HCT116 (cell line): ENCODE data around the gene PTPRS.

ENCODE experiments used
- CEBPB ChIP-seq: IDR thresholded peaks from 2 replicates; pipeline ENCODE4 v1.6.1; 2012; ENCODE audit warnings: low read depth
- EGR1 ChIP-seq: IDR thresholded peaks from 2 replicates; pipeline ENCODE4 v1.6.1; 2012; ENCODE audit warnings: low read depth
- POLR2AphosphoS5 ChIP-seq: IDR thresholded peaks from 2 replicates; pipeline ENCODE4 v1.6.1; 2011; ENCODE audit warnings: mild to moderate bottlenecking, low read depth, low read length, moderate library complexity
- SP1 ChIP-seq: IDR thresholded peaks from 2 replicates; pipeline ENCODE4 v1.6.1; 2012; ENCODE audit warnings: low read depth
- YY1 ChIP-seq: IDR thresholded peaks from 2 replicates; pipeline ENCODE4 v1.6.1; 2011; ENCODE audit warnings: low read length, low read depth, moderate library complexity, mild to moderate bottlenecking; ENCODE audit not compliant: insufficient replicate concordance; ENCODE audit errors: extremely low read depth
- ZFX ChIP-seq: fragments of 450-650 bp; IDR thresholded peaks from 2 replicates; pipeline ENCODE4 v1.6.1; 2017
- TF ChIP-seq, protein P1 (sequence below): IDR thresholded peaks from 2 replicates; pipeline ENCODE4 v1.6.1; 2012
- TF ChIP-seq, protein P2 (sequence below), 3 experiments: fragments of 200-600 bp in 1 of 3; sonication (generic) in 1 of 3; IDR thresholded peaks in 2 of 3; conservative IDR thresholded peaks in 1 of 3; 2 replicates each; pipeline ENCODE4 v1.5.1; 2012 to 2017; ENCODE audit warnings: low read depth in 2 of 3, low read length in 2 of 3, antibody characterized with exemption in 1 of 3, borderline replicate concordance in 1 of 3, control low read depth in 1 of 3, mild to moderate bottlenecking in 1 of 3, mixed read lengths in 1 of 3, mixed run types in 1 of 3, moderate library complexity in 1 of 3; ENCODE audit not compliant: insufficient read depth in 1 of 3
- TF ChIP-seq, protein P3 (sequence below): IDR thresholded peaks from 2 replicates; pipeline ENCODE4 v1.6.1; 2012; ENCODE audit warnings: low read depth
- TF ChIP-seq, protein P4 (sequence below): IDR thresholded peaks from 2 replicates; pipeline ENCODE4 v1.6.1; 2011; ENCODE audit warnings: mild to moderate bottlenecking, low read length, moderate library complexity; ENCODE audit not compliant: insufficient replicate concordance; ENCODE audit errors: extremely low read depth

DNA sequence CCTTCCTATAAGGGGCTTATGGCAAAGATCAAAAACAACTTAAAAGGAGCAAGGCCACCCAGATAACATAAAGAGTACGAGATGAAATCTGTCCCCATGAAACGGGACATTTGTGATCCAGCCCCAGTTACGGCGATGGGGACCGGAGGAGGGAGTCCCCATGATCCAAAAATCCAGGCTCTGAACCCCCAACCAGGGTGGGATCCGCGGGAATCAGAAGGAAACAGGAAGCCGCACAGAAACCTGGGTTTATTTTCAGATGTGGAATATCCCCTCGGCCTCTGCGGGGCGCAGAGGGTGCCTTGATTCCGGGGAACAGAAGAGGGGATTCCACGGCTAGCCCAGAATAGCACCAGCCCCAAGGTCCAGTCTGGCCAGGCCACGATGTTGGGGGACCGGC is 5.0 kb downstream of the PTPRS start:
- TF ChIP-seq SP1, result no peak
- TF ChIP-seq, protein P1, sequence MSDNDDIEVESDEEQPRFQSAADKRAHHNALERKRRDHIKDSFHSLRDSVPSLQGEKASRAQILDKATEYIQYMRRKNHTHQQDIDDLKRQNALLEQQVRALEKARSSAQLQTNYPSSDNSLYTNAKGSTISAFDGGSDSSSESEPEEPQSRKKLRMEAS, result no peak
- no peak for TF ChIP-seq POLR2AphosphoS5
- TF ChIP-seq, protein P2, sequence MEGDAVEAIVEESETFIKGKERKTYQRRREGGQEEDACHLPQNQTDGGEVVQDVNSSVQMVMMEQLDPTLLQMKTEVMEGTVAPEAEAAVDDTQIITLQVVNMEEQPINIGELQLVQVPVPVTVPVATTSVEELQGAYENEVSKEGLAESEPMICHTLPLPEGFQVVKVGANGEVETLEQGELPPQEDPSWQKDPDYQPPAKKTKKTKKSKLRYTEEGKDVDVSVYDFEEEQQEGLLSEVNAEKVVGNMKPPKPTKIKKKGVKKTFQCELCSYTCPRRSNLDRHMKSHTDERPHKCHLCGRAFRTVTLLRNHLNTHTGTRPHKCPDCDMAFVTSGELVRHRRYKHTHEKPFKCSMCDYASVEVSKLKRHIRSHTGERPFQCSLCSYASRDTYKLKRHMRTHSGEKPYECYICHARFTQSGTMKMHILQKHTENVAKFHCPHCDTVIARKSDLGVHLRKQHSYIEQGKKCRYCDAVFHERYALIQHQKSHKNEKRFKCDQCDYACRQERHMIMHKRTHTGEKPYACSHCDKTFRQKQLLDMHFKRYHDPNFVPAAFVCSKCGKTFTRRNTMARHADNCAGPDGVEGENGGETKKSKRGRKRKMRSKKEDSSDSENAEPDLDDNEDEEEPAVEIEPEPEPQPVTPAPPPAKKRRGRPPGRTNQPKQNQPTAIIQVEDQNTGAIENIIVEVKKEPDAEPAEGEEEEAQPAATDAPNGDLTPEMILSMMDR (IDR thresholded peaks at IDR 0.05 in 2 of 3, conservative IDR thresholded peaks at IDR 0.05 in 1 of 3; ENCODE audit: borderline replicate concordance in 1 of 3, insufficient read depth in 1 of 3, low read depth in 2 of 3, low read length in 2 of 3), result no peak
- no peak for TF ChIP-seq ZFX
- TF ChIP-seq, protein P3, sequence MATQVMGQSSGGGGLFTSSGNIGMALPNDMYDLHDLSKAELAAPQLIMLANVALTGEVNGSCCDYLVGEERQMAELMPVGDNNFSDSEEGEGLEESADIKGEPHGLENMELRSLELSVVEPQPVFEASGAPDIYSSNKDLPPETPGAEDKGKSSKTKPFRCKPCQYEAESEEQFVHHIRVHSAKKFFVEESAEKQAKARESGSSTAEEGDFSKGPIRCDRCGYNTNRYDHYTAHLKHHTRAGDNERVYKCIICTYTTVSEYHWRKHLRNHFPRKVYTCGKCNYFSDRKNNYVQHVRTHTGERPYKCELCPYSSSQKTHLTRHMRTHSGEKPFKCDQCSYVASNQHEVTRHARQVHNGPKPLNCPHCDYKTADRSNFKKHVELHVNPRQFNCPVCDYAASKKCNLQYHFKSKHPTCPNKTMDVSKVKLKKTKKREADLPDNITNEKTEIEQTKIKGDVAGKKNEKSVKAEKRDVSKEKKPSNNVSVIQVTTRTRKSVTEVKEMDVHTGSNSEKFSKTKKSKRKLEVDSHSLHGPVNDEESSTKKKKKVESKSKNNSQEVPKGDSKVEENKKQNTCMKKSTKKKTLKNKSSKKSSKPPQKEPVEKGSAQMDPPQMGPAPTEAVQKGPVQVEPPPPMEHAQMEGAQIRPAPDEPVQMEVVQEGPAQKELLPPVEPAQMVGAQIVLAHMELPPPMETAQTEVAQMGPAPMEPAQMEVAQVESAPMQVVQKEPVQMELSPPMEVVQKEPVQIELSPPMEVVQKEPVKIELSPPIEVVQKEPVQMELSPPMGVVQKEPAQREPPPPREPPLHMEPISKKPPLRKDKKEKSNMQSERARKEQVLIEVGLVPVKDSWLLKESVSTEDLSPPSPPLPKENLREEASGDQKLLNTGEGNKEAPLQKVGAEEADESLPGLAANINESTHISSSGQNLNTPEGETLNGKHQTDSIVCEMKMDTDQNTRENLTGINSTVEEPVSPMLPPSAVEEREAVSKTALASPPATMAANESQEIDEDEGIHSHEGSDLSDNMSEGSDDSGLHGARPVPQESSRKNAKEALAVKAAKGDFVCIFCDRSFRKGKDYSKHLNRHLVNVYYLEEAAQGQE, result no peak
- TF ChIP-seq, protein P4, sequence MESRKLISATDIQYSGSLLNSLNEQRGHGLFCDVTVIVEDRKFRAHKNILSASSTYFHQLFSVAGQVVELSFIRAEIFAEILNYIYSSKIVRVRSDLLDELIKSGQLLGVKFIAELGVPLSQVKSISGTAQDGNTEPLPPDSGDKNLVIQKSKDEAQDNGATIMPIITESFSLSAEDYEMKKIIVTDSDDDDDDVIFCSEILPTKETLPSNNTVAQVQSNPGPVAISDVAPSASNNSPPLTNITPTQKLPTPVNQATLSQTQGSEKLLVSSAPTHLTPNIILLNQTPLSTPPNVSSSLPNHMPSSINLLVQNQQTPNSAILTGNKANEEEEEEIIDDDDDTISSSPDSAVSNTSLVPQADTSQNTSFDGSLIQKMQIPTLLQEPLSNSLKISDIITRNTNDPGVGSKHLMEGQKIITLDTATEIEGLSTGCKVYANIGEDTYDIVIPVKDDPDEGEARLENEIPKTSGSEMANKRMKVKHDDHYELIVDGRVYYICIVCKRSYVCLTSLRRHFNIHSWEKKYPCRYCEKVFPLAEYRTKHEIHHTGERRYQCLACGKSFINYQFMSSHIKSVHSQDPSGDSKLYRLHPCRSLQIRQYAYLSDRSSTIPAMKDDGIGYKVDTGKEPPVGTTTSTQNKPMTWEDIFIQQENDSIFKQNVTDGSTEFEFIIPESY, result no peak
- TF ChIP-seq EGR1, result no peak
- TF ChIP-seq CEBPB, result no peak
- TF ChIP-seq YY1, result no peak
